Body of pancreas (tissue), 4 donors: ENCODE data around the gene NDST3.

ENCODE experiments used
- POLR2A ChIP-seq, 3 donors: fragments of 450-650 bp; IDR thresholded peaks; one replicate each; pipeline ENCODE4 v1.6.1; 2016; ENCODE audit warnings: antibody characterized with exemption in 3 of 3, mild to moderate bottlenecking in 2 of 3
- TF ChIP-seq, protein P1 (sequence below), 7 experiments: fragments of 450-650 bp in 4 of 7; fragments of 200-600 bp in 3 of 7; sonication (generic) in 3 of 7; IDR thresholded peaks; one replicate each; pipeline ENCODE4 v1.5.1; 2016 to 2019; ENCODE audit warnings: antibody characterized with exemption in 7 of 7

- TF ChIP-seq POLR2A (IDR thresholded peaks at IDR 0.05), result no peak
- TF ChIP-seq, protein P1, sequence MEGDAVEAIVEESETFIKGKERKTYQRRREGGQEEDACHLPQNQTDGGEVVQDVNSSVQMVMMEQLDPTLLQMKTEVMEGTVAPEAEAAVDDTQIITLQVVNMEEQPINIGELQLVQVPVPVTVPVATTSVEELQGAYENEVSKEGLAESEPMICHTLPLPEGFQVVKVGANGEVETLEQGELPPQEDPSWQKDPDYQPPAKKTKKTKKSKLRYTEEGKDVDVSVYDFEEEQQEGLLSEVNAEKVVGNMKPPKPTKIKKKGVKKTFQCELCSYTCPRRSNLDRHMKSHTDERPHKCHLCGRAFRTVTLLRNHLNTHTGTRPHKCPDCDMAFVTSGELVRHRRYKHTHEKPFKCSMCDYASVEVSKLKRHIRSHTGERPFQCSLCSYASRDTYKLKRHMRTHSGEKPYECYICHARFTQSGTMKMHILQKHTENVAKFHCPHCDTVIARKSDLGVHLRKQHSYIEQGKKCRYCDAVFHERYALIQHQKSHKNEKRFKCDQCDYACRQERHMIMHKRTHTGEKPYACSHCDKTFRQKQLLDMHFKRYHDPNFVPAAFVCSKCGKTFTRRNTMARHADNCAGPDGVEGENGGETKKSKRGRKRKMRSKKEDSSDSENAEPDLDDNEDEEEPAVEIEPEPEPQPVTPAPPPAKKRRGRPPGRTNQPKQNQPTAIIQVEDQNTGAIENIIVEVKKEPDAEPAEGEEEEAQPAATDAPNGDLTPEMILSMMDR (IDR thresholded peaks at IDR 0.05), result no peak
These were observed 191.2 kb downstream of the NDST3 start for GRCh38 chr4:118225511-118225910.
